Measurements from ENCODE around the gene MPO.

MPO gene

DNA sequence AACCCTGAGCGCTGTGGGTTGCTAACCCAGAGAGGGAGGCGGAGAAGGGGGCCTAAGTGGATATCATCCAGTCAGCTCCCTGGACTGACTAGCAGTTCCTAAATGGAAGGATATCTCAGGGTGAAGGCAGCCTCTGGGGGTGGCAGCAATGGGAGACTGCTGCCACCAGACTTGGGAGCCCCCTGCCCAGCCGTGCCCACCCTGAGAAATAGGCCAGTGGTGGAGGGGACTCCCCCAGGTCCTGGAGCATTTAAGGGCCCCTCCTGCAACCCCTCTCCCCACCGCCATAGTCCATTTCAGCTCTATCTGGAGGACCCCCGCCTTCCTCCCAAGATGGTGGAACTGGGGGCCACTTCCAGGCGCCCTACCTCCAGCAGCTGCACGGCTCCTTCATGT lies 39.4 kb upstream of the MPO start:
- DNase-seq (ENCODE audit: low read depth in 1 of 2, low spot score in 1 of 2) = no peak

GRCh38 chr17:58319173-58320162 lies 38.7 kb upstream of the MPO start:
- no peak for DNase-seq (ENCODE audit: low read depth in 1 of 2, low spot score in 1 of 2)

GRCh38 chr17:58318627-58319172 lies 38.0 kb upstream of the MPO start:
- no peak for DNase-seq (ENCODE audit: low read depth in 1 of 2, low spot score in 1 of 2)

GRCh38 chr17:58318065-58318481 lies 37.3 kb upstream of the MPO start:
- DNase-seq (ENCODE audit: low read depth in 1 of 2, low spot score in 1 of 2) = no peak

DNA sequence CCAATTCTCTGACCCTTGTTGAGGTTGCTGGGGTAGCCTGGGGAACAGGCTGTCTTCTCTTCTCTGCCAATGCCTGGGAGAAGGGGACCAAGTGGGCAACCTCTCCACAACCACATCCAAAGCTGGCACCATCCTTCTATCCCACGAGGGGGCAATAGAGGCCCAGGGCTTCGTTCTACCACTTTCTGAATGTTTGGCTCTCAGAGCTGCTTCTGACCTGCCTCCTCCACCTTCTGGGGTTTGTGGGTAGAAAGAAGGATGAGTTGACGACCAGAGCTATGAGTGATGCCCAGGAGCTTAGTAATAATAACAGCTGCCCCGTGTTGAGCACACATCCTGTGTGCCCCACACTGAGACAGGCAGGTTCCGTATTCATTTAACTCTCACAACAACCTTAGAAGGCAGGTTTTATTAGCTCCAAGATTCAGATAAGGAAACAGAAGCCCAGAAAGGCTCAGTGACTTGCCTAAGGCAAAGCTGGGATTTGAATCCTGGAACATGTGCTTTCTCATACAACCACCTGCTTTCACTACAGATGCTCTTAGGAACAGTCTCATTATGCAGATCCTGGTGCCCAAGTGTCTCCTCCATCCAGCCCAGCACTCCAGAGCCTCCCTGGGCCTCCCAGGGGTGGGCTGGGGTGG lies 36.8 kb upstream of the MPO start:
- DNase-seq (ENCODE audit: low read depth in 1 of 2, low spot score in 1 of 2) = peak in 1 of 2 donors; percentile 73

- no peak for DNase-seq (ENCODE audit: low read depth in 1 of 2, low spot score in 1 of 2)
Measured at GRCh38 chr17:58316260-58316960, 35.7 kb upstream of the MPO start.

- no peak for DNase-seq (ENCODE audit: low read depth in 1 of 2, low spot score in 1 of 2)
Measured at GRCh38 chr17:58315750-58316149, 35.0 kb upstream of the MPO start.

DNA sequence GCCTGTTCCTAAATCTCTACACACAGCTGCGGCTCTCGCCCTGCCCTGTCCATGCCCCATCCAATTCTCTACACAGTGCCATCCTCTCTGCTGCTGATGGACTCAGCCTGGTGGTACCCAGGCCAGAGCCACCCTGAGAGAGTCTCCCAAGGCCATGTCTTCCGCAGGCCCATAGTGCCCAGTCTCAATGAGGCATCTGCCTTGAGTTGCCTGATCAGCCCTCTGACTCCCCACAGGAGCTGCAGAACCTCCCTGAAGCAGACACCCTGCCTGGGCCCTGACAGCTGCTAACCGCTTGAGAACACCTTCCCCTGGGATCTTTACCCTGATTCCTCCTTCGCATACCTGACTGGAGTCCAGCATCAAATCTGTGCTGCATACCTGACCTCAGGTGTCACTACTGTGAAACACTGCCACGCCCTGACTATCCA lies 34.6 kb upstream of the MPO start:
- DNase-seq (ENCODE audit: low read depth in 1 of 2, low spot score in 1 of 2) = no peak

- DNase-seq (ENCODE audit: low read depth in 1 of 2, low spot score in 1 of 2) = no peak
Measured at GRCh38 chr17:58314706-58315015, 33.9 kb upstream of the MPO start.

DNA sequence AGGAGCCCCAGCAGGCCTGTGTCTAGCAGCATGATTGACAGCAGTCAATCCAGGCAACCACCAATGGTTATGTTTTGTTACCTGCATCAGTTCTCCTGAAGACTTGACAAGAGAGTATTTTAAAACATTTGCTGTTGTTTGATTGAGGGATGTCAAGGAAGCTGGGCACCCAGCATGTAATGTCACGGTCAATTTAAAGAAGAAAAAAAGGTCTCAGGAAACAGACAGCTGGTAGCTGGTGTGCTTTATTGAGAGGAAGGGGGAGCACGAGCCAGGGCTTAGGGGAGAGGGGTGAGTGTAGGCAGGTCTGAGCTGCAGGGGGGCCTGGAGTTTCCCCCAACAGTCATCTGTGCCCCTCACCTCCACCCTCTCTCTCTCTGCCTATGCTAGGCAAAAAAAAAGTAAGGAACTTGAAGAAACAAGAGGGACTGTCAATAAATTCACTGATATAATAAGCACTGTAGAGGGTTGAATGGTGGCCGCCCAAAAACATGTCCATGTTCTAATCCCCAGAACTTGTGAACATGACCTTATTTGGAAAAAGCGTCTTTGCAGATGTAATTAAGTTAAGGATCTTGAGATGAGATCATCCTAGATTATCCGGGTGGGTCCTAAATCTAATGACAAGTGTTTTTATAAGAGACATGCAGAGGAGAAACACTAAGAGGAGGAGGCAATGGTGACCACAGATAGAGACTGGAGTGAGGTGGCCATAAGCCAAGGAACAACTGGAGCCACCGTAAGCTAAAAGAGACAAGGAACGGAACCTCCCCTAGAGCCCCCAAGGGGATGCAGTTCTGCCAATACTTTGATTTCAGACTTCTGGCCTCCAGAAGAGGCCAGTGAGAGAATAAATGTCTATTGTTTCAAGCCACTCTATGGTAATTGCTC lies 33.3 kb upstream of the MPO start:
- no peak for DNase-seq (ENCODE audit: low read depth in 1 of 2, low spot score in 1 of 2)

- DNase-seq (ENCODE audit: low read depth in 1 of 2, low spot score in 1 of 2) = no peak
Measured at GRCh38 chr17:58312829-58313228, 32.1 kb upstream of the MPO start.

- DNase-seq (ENCODE audit: low read depth in 1 of 2, low spot score in 1 of 2) = no peak
Measured at GRCh38 chr17:58312021-58312630, 31.4 kb upstream of the MPO start.

DNA sequence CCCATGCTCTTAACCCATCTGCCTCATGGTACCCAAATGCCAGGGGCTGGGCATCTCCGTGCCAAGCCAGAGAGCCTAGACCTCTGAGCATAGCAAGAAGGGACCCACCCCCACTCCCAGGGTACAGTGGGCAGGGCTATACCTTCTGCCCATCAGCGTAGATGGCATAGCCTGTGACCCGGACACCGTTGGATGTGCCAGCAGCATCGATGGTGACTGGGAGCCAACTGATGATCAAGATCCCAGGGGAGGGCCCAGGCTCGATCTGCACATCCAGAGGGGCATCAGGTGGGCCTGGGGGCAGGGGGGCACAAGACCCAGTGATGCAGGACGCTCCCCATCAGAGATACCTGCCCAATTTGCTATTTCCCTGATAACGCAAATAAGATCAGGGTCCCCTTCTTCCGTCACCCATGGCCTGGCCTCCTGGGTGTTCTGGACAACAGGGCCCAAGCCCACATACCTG lies 30.7 kb upstream of the MPO start:
- DNase-seq (ENCODE audit: low read depth in 1 of 2, low spot score in 1 of 2) = no peak

DNA sequence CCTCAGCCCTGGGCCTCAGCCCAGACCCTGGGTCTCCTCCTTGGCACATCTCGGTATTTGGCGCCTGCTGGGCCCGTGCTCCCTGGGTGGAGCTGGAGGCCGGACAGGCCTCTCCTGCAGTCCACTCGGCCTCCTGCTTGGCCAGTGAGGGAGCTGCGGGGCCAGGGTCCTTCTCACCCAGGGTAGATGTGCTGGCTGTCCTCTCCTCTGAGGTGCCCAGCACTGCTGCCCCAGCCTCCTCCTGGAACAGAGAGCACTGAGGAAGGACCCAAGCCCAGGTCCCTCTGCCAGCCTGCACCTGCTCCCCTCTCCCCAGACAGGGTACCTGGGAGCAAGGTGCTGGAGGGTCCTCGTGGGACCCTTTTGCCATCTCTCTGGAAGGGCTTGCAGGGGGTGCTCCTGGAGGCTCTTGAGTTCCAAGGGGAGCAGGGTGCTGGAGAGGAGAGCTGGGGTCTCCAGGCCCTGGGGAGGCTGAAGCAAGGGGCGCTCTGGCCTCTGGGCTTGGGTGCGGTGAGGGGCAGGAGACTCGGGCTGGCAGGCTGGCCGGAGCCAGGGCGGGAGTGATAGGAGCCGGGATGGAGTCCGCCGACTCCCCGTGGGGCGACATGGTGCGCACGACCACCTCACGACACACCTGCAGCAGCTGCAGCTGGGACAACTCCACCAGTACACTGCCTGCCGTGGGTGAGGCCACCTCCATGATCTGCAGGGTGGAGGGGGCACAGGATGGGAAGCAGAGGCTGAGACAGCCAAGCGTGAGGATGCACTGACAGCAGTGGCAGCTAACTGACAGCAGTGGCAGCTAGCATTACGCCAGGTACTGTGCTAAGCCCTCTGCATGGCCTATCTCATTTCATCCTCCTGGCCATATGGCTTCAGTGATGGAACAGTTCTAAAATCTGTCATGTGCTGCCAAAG lies 30.0 kb upstream of the MPO start:
- no peak for DNase-seq (ENCODE audit: low read depth in 1 of 2, low spot score in 1 of 2)

DNA sequence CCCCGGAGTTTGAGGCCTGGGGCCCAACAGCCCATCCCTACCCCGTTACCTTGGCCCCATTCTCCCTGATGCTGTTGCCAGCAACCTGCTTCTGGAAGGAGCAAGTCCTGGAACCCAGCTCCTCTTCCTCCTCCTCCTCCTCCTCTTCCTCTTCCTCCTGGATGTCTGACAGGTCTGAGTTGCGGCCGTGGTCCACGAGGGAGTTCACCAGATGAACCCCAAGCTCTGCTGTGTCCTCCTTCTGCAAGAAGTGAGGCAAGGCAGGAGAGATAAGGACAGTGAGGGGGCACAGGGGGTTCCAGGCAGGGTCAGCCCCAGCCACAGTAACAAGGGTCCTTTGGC lies 29.2 kb upstream of the MPO start:
- DNase-seq (ENCODE audit: low read depth in 1 of 2, low spot score in 1 of 2) = no peak

DNA sequence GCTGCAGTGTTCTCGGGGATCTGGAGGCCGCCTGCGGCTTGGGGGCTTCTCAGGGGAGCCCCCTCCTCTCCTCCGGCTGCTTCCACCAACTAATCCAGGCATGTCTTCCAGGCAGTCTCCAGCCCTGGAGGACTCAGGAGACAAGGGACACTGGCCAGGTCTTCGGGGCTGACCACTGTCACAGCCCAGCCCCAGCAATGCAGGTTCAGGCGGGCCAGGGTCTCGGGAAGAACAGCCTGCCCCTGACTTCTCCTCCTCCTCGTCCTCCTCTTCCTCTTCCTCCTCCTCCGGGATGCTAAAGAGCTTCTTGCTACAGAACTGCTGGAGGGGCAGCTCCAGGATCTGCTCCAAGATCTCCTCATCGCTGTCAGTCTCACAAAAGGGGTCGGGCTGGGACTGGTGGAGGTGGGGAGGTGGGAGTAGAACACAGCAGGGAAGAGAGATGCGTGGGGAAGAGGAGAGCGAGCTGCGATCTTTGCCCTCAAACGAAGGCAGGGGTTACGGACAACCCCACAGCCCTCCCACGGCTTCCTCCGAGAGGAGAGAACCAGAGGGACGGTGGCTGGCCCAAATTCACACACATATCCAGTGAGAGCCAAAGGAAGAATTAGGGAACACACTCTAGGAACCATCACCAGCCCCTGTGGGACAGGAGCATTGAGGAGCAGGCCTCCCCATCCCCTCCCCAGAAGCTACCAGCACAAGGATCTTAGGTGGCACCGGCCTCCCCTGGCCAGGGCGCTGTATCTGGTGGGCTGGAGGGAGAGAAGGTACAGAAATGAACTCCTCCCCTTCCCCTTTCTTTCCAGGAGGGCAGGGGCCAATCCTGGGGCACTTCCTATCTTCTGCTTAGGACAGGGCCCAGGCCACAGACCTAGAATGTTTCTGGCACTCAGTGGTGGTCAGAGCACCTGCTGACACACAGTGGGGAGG lies 28.5 kb upstream of the MPO start:
- DNase-seq (ENCODE audit: low read depth in 1 of 2, low spot score in 1 of 2) = no peak

DNA sequence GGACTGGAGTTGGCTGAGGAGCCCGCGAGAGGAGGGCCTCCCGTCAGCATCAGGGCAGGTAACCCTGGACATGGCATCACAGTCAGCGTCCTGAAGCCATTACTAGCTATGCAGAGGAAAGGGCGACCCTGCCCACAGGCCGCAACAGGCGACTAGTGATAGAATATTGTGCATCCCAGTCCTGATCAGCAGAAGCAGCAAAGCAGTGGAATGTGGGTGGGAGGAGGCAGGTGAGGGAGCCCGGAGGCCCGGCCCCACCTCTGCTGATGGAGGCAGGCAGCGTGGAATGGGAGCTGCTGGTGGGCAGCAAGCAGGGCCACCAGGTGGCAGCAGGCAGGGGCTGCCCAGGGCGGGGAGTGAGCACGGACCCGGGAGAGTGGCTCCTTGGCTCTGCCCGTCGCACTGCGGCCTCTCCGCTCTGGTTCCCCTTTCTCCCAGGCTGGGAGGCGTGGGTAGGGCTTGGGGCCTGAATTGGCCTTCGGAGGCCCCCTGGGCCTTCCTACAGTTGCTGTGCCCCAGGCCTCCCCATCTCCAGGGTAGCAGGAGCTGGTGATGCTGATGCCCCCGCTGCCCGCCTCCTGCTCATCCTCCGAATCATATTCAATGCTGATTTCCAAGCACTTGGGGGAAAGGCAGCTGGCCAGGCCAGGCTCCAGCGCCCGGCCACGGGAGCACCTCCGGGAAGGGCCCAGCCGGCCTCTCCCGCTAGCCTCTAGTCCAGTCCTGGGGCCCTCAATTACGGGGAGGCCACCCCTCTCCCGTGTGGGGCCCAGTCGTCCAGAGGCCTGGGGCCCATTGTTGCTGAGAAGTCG lies 27.6 kb upstream of the MPO start:
- DNase-seq (ENCODE audit: low read depth in 1 of 2, low spot score in 1 of 2) = no peak
